KG1 (cell line): ENCODE measurements around the gene IFI35.
"Not testable (repeated sequence)": the region's sequence is repeated elsewhere in the genome, so short reads cannot be mapped to it uniquely, and the experiment has no call there.

ENCODE experiments used
- DNase-seq: peaks from one replicate; lab custom pipeline; 2025; lab: John Stamatoyannopoulos, UW

IFI35 gene

GRCh38 chr17:43024407-43025289 is 18.1 kb downstream of the IFI35 start, which contains the start of gene RND2:
Gene RND2 (plus strand): TSS chr17:43025231. CDS start chr17:43025348, 117 bp downstream.
- peak; percentile 66 for DNase-seq

- DNase-seq = no peak
These were observed 18.7 kb downstream of the IFI35 start for GRCh38 chr17:43025290-43025657.

GRCh38 chr17:43025766-43026537 is 19.4 kb downstream of the IFI35 start:
- DNase-seq = no peak

- DNase-seq = no peak
These were observed 20.0 kb downstream of the IFI35 start for GRCh38 chr17:43026595-43026994.

GRCh38 chr17:43027091-43028032 is 20.8 kb downstream of the IFI35 start:
- DNase-seq = no peak

GRCh38 chr17:43028221-43028861 is 21.8 kb downstream of the IFI35 start:
- no peak for DNase-seq

DNA sequence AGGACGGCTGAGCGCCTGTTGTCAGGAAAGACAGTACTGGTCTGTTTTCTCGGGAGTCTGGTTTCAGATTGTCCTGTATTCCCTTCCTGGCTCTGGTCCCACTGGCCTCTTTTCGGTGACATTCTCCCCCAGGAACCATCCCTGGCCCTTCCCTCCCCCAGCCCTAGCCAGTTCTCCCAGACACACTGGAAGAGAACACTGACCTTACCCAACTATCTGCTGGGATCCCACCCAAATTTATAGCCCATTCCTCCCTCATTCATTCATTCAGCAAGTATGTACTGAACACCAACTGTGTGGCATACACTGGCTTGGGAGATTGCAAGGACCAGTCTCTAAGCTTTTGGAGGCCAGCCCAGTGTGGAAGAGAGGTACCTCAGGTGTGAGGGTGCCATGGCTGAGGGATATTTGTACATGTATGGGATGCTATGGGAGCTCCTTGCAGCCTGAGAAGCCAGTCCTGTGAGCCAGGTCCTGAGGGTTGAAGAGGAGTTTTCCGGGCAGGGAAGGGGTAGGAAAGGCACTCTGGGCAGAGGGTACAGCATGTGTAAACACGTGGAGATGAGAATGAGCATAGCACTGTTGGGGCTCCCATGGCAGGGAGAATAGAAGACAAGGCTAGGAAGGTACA is 23.7 kb downstream of the IFI35 start:
- DNase-seq = no peak

DNA sequence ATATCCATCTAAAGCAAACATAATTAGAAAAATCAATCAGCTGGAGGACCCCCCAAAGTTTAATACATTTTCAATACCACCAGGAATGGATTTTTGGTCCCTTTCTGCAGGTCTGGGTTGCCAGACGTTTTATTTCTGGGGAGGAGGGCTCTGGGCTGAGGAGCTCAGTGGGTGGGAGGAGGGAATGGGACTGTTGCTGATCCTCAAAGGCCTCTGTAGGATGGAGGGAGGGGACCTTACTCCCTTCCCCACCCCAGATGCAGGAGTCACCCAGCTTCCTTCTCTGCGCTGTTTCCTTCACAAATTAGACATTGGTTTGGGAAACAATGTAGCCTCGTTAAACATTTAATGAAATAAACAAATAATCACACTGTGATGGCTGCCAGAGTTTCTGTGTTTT is 25.1 kb downstream of the IFI35 start:
- DNase-seq = no peak

- no peak for DNase-seq
These were observed 27.6 kb downstream of the IFI35 start for GRCh38 chr17:43033948-43034881.

DNA sequence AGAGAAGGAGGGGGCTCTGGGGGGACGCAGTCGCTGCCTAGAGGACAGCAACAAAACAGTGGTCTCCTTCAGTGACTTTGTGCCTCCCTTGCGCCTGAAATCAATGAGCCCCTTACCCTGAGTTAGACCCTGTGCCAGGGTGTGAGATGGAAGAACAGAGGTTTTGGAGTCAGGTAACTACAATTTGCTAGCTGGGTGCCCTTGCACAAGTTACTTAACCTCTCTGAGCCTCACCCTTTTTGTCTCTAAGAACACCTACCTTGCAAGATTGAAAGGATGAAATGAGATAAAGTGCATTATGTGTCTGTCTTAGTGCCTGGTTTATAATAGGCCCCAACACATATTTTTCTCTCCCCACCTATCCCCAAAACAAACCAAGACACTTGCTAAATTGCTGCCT is 28.3 kb downstream of the IFI35 start:
- no peak for DNase-seq

DNA sequence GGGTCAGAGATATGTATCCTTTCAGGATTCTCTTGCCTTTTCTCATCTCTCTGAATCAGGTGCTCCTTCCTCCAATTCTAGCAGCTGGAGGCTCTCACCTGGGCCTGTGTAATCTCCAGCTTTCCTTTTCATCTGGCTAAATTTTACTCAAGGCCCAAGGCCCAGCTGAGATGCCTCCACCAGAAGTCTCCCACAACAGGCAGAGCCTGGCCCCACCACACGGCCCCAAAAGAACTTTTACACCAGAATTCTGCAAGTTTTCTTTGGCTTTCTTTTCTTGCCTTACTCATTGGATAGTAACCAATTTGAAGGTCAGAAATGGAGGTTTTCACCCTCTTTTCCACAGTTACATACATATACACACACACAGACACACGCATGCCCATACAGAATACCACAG is 33.1 kb downstream of the IFI35 start:
- DNase-seq = no peak

DNA sequence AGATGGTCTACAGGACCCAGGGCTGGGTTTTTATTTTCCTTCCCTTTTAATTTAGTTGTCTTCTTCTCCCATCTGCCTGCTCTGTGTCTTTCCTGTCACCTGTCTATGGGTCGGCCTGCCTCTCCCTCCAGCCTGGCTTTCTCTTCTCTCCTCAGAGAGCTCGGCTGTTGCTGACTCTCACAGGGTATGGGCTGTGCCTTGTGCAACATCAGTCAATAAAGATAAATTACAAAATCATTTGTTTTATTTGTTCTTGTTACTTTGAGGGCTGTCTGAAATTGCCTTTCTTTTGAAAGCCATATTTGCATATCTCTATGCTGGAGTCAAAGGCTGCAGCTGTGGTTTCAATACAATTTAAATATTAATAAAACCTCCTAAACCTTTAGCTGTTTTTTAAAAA is 34.1 kb downstream of the IFI35 start:
- no peak for DNase-seq

DNA sequence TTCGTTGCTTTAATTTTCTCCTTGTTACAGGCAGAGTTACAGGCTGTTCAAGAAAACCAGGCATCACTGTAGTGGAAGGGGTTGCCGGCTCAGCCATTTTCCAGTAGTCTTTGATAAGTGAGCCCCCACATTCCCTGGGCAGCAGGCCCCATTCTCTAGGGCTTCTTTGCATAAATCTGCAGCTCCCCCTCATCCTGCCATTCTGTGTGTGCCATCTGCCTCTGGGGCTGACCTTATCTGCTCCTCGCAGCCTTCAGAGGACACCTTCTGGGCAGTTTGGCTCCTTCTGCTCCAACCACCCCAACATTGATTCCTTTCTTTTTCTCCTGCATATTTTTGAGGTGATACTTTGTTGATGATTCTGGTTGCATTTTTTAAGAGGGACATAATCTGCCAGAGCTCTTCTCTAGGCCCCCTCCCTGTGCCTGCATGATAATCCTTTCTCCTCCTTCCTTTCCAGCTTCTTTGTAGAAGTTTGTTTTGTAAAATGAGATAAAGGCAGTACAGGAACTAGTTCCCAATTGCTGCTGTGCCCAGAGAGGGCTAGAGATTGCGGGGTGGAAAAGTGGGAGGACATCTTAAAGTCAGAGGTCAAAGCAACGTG is 35.5 kb downstream of the IFI35 start:
- no peak for DNase-seq

- no peak for DNase-seq
These were observed 36.7 kb downstream of the IFI35 start for GRCh38 chr17:43043307-43043706.

DNA sequence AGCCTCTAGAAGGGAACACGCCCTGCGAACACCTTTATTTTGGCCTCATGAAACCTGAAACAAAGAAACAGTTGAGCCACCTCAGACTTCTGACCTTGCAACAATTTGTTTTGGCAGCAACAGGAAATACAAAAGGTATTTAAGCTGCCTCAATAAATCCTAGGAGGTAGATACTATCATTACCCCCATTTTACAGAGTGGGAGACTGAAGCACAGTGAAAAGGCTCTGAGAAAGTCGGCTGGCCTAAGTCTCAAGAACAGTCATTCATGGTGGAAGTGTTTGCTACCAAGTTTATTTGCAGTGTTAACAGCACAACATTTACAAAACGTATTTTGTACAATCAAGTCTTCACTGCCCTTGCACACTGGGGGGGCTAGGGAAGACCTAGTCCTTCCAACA is 37.4 kb downstream of the IFI35 start:
- DNase-seq = no peak

- DNase-seq = no peak
These were observed 45.4 kb downstream of the IFI35 start for GRCh38 chr17:43051969-43052368.

DNA sequence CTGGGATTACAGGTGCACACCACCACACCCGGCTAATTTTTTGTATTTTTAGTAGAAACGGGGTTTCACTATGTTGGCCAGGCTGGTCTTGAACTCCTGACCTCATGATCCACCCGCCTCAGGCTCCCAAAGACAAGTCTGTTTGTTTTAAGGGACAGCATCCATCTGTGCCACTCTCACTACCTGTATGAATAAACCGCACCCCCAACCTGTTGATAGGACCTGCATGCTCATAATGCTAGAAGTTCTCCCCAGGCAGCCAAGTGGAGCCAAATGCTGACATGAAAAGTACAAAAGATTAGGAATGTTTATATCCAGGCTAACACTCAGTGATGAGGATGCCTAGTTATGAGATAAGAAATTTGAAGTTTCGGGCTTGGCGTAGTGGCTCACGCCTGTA is 46.4 kb downstream of the IFI35 start:
- DNase-seq = not testable (repeated sequence)

DNA sequence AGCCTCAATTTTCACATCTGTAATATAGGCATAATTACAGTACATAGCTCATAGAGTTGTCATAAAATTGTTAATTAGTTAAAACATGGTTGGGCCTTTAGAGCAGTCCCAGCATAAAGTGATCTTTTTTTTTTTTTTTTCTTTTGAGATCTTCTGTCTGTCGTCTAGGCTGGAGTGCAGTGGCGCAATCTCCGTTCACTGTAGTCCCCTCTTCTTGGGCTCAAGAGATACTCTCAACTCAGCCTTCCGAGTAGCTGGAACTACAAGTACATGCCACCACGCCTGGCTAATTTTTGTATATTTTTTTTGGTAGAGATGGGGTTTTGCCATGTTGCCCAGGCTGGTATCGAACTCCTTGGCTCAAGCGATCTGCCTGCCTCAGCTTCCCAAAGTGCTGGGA is 49.5 kb downstream of the IFI35 start:
- no peak for DNase-seq

DNA sequence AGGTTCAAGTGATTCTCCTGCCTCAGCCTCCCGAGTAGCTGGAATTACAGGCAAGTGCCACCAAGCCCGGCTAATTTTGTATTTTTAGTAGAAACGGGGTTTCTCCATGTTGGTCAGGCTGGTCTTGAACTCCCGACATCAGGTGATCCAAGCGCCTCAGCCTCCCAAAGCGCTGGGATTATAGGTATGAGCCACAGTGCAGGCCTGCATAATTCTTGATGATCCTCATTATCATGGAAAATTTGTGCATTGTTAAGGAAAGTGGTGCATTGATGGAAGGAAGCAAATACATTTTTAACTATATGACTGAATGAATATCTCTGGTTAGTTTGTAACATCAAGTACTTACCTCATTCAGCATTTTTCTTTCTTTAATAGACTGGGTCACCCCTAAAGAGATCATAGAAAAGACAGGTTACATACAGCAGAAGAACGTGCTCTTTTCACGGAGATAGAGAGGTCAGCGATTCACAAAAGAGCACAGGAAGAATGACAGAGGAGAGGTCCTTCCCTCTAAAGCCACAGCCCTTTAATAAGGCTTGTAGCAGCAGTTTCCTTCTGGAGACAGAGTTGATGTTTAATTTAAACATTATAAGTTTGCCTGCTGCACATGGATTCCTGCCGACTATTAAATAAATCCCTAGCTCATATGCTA is 56.5 kb downstream of the IFI35 start:
- DNase-seq = no peak
